ENCODE data around the gene NDUFA13.

DNA sequence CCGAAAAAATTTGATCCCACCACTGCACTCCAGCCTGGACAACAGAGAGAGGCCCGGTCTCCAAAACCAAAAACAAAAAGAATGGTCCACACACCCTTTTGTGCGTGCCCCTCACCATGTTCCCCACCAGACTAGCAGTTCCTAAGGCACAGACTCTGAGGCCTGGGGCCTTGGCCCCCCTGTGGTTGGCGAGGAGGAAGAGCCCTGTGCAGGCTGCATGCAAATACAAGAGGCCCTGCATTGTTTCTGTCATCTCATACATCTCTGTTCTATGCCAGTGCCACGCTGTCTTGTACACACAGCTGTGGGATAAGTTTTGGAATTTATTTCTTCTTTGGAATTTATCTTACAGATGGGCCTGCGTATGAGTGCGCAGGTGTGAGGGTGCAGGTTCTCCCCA is 8.0 kb downstream of the NDUFA13 start:
- TF ChIP-seq EZH2 (IDR thresholded peaks at IDR 0.05): no peak
- TF ChIP-seq ZNF274 (IDR thresholded peaks at IDR 0.05; ENCODE audit: low read depth, low read length): no peak

All from HCT116 (cell line).